HAP-1 (cell line): ENCODE data around the gene NEDD4.

Experiments
- DNase-seq, 2 experiments: peaks; one replicate each; pipeline ENCODE4 v3.0.0-alpha.2; 2016 to 2020; ENCODE audit warnings: low spot score in 2 of 2
- H3K27me3 ChIP-seq: fragments of 250-450 bp; sonication (Bioruptor Pico); 2 replicates; pipeline ENCODE4 v1.5.1; 2020; ENCODE audit warnings: low read depth, mild to moderate bottlenecking, moderate library complexity
- H3K36me3 ChIP-seq: fragments of 250-450 bp; sonication (Bioruptor Pico); replicated peaks from 2 replicates; pipeline ENCODE4 v1.5.1; 2020; ENCODE audit warnings: mild to moderate bottlenecking
- H3K4me1 ChIP-seq: fragments of 250-450 bp; sonication (Bioruptor Pico); 2 replicates; pipeline ENCODE4 v1.5.1; 2020; ENCODE audit warnings: mild to moderate bottlenecking
- H3K4me3 ChIP-seq: fragments of 250-450 bp; sonication (Bioruptor Pico); 2 replicates; pipeline ENCODE4 v1.5.1; 2020; ENCODE audit warnings: mild to moderate bottlenecking, moderate library complexity
- H3K9me3 ChIP-seq: fragments of 250-450 bp; sonication (Bioruptor Pico); 2 replicates; pipeline ENCODE4 v1.5.1; 2020; ENCODE audit warnings: mild to moderate bottlenecking, moderate library complexity
- in situ Hi-C: fragments of 300-500 bp; cut with MboI; formaldehyde crosslinking; loops from 3 replicates; pipeline ENCODE4 v1.14.3; 2020; ENCODE audit warnings: low sequenced_read_pairs, inconsistent platforms, mixed read lengths

NEDD4 gene

GRCh38 chr15:55993804-55994560 lies 570 bp upstream of the NEDD4 start:
- no peaks in the 10 kb centered on the region for H3K36me3 ChIP-seq
- in situ Hi-C loops: no loop called here
- peaks cover 19% of the 10 kb centered on the region for H3K4me1 ChIP-seq
- no peaks in the 10 kb centered on the region for H3K9me3 ChIP-seq
- peak overlapping the region; percentile 82 for H3K4me3 ChIP-seq
- no peaks in the 10 kb centered on the region for H3K27me3 ChIP-seq
- peak; percentile 41 to 62 for DNase-seq

GRCh38 chr15:55992769-55993110 lies 672 bp downstream of the NEDD4 start:
- in situ Hi-C loops: no loop called here
- H3K4me1 ChIP-seq: peaks cover 19% of the 10 kb centered on the region
- no peaks in the 10 kb centered on the region for H3K36me3 ChIP-seq
- H3K9me3 ChIP-seq: no peaks in the 10 kb centered on the region
- H3K4me3 ChIP-seq: peak overlapping the region; percentile 82
- peak in 1 of 2 experiments; percentile 54 for DNase-seq
- H3K27me3 ChIP-seq: no peaks in the 10 kb centered on the region

- in situ Hi-C loops: no loop called here
- no peaks in the 10 kb centered on the region for H3K36me3 ChIP-seq
- no peaks in the 10 kb centered on the region for H3K9me3 ChIP-seq
- DNase-seq: no peak
- peaks cover 19% of the 10 kb centered on the region for H3K4me1 ChIP-seq
- peak overlapping the region; percentile 82 for H3K4me3 ChIP-seq
- H3K27me3 ChIP-seq: no peaks in the 10 kb centered on the region
These were observed 1.3 kb downstream of the NEDD4 start for GRCh38 chr15:55991802-55992768.

GRCh38 chr15:55990998-55991397 lies 2.4 kb downstream of the NEDD4 start:
- Histone ChIP-seq H3K4me1 (peaks cover 19% of the 10 kb centered on the region), H3K4me3 (no peak overlapping the region), H3K27me3 (no peaks in the 10 kb centered on the region), H3K36me3 (no peaks in the 10 kb centered on the region), H3K9me3 (no peaks in the 10 kb centered on the region)
- in situ Hi-C loops: no loop called here
- no peak for DNase-seq

- DNase-seq: no peak
- H3K27me3 ChIP-seq: no peaks in the 10 kb centered on the region
- H3K4me1 ChIP-seq: peaks cover 19% of the 10 kb centered on the region
- in situ Hi-C loops: no loop called here
- H3K36me3 ChIP-seq: no peaks in the 10 kb centered on the region
- no peak overlapping the region for H3K4me3 ChIP-seq
- H3K9me3 ChIP-seq: no peaks in the 10 kb centered on the region
These were observed 2.9 kb downstream of the NEDD4 start for GRCh38 chr15:55990516-55990915.

- Histone ChIP-seq H3K9me3 (no peaks in the 10 kb centered on the region), H3K36me3 (no peaks in the 10 kb centered on the region), H3K27me3 (no peaks in the 10 kb centered on the region), H3K4me3 (no peak overlapping the region), H3K4me1 (peaks cover 19% of the 10 kb centered on the region)
- no peak for DNase-seq
- in situ Hi-C loops: no loop called here
These were observed 4.0 kb downstream of the NEDD4 start for GRCh38 chr15:55989383-55989782.

GRCh38 chr15:55981582-55982249 lies 11.7 kb downstream of the NEDD4 start:
- Histone ChIP-seq H3K27me3 (no peaks in the 10 kb centered on the region), H3K4me3 (no peak overlapping the region), H3K36me3 (no peaks in the 10 kb centered on the region), H3K4me1 (peaks cover 6% of the 10 kb centered on the region; the same call in 1 of the 2 replicates), H3K9me3 (no peaks in the 10 kb centered on the region)
- DNase-seq: no peak
- in situ Hi-C loops: no loop called here

GRCh38 chr15:55980511-55980910 lies 12.9 kb downstream of the NEDD4 start:
- Histone ChIP-seq H3K36me3 (no peaks in the 10 kb centered on the region), H3K27me3 (no peaks in the 10 kb centered on the region), H3K4me1 (peaks cover 6% of the 10 kb centered on the region; the same call in 1 of the 2 replicates), H3K9me3 (no peaks in the 10 kb centered on the region), H3K4me3 (no peak overlapping the region)
- DNase-seq: no peak
- in situ Hi-C loops: no loop called here

GRCh38 chr15:55977231-55977630 lies 16.2 kb downstream of the NEDD4 start:
- in situ Hi-C loops: no loop called here
- Histone ChIP-seq H3K4me3 (no peak overlapping the region), H3K36me3 (no peaks in the 10 kb centered on the region), H3K27me3 (no peaks in the 10 kb centered on the region), H3K9me3 (no peaks in the 10 kb centered on the region), H3K4me1 (peaks cover 6% of the 10 kb centered on the region; the same call in 1 of the 2 replicates)
- DNase-seq: no peak

- Histone ChIP-seq H3K4me3 (no peak overlapping the region), H3K4me1 (no peaks in the 10 kb centered on the region), H3K27me3 (no peaks in the 10 kb centered on the region), H3K9me3 (no peaks in the 10 kb centered on the region), H3K36me3 (no peaks in the 10 kb centered on the region)
- in situ Hi-C loops: no loop called here
- DNase-seq: no peak
These were observed 23.1 kb downstream of the NEDD4 start for GRCh38 chr15:55970286-55970685.

- no peaks in the 10 kb centered on the region for H3K4me1 ChIP-seq
- no peaks in the 10 kb centered on the region for H3K9me3 ChIP-seq
- H3K27me3 ChIP-seq: no peaks in the 10 kb centered on the region
- no peak overlapping the region for H3K4me3 ChIP-seq
- H3K36me3 ChIP-seq: no peaks in the 10 kb centered on the region
- no peak for DNase-seq
- in situ Hi-C loops: no loop called here
These were observed 23.8 kb downstream of the NEDD4 start for GRCh38 chr15:55969582-55969981.

GRCh38 chr15:55968923-55969322 lies 24.5 kb downstream of the NEDD4 start:
- no peak for DNase-seq
- no peak overlapping the region for H3K4me3 ChIP-seq
- no peaks in the 10 kb centered on the region for H3K4me1 ChIP-seq
- no peaks in the 10 kb centered on the region for H3K9me3 ChIP-seq
- in situ Hi-C loops: no loop called here
- no peaks in the 10 kb centered on the region for H3K36me3 ChIP-seq
- no peaks in the 10 kb centered on the region for H3K27me3 ChIP-seq

GRCh38 chr15:55965091-55965490 lies 28.3 kb downstream of the NEDD4 start:
- in situ Hi-C loops: no loop called here
- H3K9me3 ChIP-seq: no peaks in the 10 kb centered on the region
- H3K4me3 ChIP-seq: no peak overlapping the region
- H3K4me1 ChIP-seq: no peaks in the 10 kb centered on the region; the same call in 1 of the 2 replicates
- H3K27me3 ChIP-seq: no peaks in the 10 kb centered on the region
- H3K36me3 ChIP-seq: no peaks in the 10 kb centered on the region
- DNase-seq: no peak
